GM12864 (cell line): ENCODE results near the gene IRS2.

Source experiments
- DNase-seq: peaks from one replicate; pipeline ENCODE4 v3.0.0-alpha.2; 2011; ENCODE audit warnings: low read depth
- H3K4me3 ChIP-seq: 2 replicates; pipeline ENCODE4 v1.5.1; 2011; ENCODE audit warnings: mild to moderate bottlenecking, low read depth, low read length, control low read depth
- TF ChIP-seq, protein P1 (sequence below): IDR thresholded peaks from 2 replicates; pipeline ENCODE4 v1.5.1; 2011; ENCODE audit warnings: low read depth, mild to moderate bottlenecking, moderate library complexity, low read length, control low read depth, inconsistent platforms; ENCODE audit errors: missing control alignments

Gene IRS2

DNA sequence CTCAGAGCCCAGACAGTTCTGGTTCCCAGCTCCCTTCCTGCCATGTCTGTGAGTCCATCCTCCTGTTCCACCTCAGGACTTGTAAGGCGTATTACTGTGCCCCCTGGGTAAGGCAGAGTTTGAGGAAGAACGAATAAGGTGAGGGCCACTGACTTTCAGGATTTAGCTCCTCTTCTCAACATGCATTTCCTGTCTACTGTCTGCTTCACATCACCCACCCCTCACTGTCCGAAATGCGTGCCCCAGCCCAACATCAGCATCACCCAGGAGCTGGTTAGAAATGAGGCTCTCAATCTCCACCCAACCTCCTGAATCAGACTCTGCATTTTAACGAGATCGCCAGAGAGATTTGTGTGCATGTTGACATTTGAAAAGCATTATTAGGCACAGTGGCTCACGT, 44.4 kb downstream of the IRS2 start:
- H3K4me3 ChIP-seq, result no peak overlapping the region
- no peak for DNase-seq
- TF ChIP-seq, protein P1, sequence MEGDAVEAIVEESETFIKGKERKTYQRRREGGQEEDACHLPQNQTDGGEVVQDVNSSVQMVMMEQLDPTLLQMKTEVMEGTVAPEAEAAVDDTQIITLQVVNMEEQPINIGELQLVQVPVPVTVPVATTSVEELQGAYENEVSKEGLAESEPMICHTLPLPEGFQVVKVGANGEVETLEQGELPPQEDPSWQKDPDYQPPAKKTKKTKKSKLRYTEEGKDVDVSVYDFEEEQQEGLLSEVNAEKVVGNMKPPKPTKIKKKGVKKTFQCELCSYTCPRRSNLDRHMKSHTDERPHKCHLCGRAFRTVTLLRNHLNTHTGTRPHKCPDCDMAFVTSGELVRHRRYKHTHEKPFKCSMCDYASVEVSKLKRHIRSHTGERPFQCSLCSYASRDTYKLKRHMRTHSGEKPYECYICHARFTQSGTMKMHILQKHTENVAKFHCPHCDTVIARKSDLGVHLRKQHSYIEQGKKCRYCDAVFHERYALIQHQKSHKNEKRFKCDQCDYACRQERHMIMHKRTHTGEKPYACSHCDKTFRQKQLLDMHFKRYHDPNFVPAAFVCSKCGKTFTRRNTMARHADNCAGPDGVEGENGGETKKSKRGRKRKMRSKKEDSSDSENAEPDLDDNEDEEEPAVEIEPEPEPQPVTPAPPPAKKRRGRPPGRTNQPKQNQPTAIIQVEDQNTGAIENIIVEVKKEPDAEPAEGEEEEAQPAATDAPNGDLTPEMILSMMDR, result no peak

DNA sequence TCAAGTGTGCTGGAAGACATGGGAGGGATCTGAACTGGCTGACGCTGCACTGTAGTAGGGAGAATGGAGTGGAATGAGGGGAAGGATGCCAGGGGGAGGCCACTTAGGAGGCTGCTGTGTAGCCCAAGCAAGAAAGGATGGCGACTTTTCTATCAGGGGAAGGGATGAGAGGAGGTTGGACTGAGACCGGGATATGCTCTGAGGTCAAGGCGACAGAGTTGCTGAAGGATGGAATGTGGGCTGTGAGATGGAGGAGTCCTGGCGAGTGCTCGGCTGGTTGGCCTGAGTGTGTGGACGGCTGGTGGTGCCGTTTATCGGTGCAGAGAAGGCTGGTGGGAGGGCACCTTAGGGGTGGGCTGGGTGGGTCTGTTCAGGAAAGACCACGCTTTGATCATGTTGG, 45.7 kb downstream of the IRS2 start:
- no peak overlapping the region for H3K4me3 ChIP-seq
- DNase-seq, result no peak
- TF ChIP-seq, protein P1, result no peak

DNA sequence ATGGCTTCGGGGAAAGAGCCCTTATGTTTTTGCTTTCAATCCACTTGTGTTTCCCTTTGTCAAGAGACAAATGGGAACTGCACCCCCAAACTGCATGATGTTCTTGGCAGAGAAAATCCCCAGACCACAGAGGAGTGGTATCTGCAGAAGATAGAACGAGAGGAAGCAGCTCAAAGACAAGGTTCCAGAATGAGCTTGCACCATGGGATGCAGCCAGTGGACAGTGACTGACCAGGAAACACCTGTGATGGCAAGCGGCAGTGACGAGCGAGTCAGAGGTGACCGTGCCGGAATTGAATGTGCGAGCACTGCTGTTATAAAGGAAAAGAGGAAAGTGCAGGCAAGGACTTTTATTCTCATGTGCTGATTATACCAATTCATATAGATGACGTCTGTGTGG, 46.3 kb downstream of the IRS2 start:
- no peak for DNase-seq

DNA sequence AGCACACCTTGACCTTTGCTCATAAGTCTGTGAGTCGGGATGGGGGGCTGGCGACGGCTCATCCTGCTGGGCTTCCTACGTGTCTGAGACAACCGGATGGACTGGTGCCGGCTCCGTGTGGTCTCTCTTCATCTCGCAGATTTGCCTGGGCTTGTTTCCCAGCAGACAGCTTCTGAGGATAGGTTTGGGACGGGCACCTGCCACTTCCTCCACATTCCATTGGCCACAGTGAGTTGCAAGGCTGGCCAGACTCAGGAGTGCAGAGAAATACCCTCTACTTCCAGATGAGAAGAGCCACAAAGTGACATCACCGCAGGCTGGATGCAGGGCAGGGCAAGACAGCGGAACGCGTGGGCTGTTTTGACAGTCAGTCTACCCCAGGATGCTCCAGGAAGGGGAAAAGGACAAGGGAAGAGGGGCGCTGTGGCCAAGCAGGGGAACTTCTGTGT, 48.1 kb downstream of the IRS2 start:
- TF ChIP-seq, protein P1, result no peak
- H3K4me3 ChIP-seq, result no peak overlapping the region
- no peak for DNase-seq

More for the DNA sequence above, 46.3 kb downstream of the IRS2 start:
- no peak overlapping the region for H3K4me3 ChIP-seq
- TF ChIP-seq, protein P1, result no peak

DNA sequence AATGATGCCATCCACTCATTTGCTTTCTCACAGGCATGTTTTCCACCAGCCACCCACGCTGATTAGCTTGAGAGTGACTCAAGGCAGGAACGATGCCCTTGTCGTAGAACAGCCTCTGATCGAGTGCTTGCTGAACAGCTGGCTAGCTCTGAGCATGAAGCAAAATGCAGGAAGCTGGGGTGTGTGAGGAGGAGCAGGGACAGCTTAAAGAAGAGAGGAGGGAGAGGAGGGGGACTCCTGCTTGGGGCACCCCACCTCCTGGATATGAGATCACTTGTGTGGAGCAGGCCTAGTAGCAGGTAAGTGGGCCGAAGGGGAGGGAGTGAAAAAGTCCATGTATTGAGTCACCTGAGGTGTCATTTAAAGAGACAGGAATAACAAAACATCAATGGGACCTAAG, 48.8 kb downstream of the IRS2 start:
- no peak for DNase-seq
- no peak overlapping the region for H3K4me3 ChIP-seq
- TF ChIP-seq, protein P1, result no peak

DNA sequence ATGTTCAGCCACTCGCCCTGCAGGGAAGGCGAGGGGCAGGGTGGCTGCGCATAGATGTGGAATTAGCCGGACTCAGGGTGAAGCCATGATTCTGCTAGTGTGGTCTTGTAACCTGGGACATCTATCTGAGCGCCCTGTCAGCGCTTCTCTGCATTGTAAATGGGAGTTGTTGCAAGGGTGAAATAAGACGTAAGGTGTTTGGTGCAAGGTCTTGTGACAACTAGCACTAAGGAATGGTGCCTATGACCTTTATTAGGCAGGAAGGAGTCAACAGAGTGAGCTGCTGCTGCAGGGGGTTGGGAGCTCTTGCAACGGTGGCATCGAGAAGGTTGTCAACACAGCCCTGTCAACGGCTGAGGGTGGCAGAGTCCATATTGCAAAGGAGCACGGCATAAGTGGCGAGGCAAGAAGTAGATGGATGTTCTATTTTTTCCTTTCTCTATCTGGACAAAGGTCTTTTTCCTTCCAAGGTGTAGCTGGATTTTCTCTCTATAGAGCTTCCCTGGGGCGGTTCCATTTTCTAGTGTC, 49.3 kb downstream of the IRS2 start:
- DNase-seq, result no peak
- TF ChIP-seq, protein P1, result no peak

DNA sequence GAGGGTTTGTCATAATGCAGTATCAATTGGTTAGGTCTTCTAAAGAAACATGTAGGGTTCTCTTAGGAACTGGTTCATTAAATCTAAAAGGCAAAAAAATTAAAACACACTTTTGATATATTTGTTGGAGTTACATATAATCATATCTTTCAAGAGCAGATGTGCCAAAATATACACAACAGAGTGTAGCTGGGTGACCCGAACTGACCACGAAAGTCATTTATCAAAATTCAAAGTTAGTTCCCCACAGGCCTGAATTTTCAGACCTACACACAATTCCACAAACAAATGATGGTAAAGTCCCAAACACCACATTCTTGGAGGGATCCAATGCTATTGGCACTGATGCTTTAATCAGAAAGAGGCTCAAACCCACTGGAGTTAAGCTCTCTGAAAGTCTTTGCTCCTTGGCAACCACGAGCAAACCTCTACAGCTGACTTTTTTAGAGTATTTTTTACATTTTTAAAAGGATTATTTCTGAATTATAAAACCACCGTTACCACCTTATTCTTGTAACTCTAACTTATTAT, 50.9 kb downstream of the IRS2 start:
- H3K4me3 ChIP-seq, result no peak overlapping the region
- TF ChIP-seq, protein P1, result no peak
- DNase-seq, result no peak

More for the DNA sequence above, 49.3 kb downstream of the IRS2 start:
- H3K4me3 ChIP-seq, result no peak overlapping the region
